HPDE6-E6E7 (cell line): Measurements from ENCODE around the gene CCSAP.
"Not testable (repeated sequence)": the region's sequence is repeated elsewhere in the genome, so short reads cannot be mapped to it uniquely, and the experiment has no call there.

Experiments
- DNase-seq: peaks from one replicate; pipeline ENCODE4 v3.0.0; 2011; ENCODE audit warnings: missing footprints; ENCODE audit errors: extremely low spot score

CCSAP gene

GRCh38 chr1:229364207-229365065, 21.6 kb upstream of the CCSAP start:
- DNase-seq, result no peak

- no peak for DNase-seq
Measured at GRCh38 chr1:229363723-229364122, 20.9 kb upstream of the CCSAP start.

- DNase-seq, result no peak
Measured at GRCh38 chr1:229360420-229360819, 17.6 kb upstream of the CCSAP start.

- DNase-seq, result no peak
Measured at GRCh38 chr1:229355661-229356060, 12.8 kb upstream of the CCSAP start.

- DNase-seq, result no peak
Measured at GRCh38 chr1:229354226-229354625, 11.4 kb upstream of the CCSAP start.

GRCh38 chr1:229352975-229353374, 10.1 kb upstream of the CCSAP start:
- DNase-seq, result no peak

GRCh38 chr1:229349463-229350385, 6.9 kb upstream of the CCSAP start:
- no peak for DNase-seq

GRCh38 chr1:229347528-229347927, 4.7 kb upstream of the CCSAP start:
- DNase-seq, result no peak

GRCh38 chr1:229344937-229345684, 2.3 kb upstream of the CCSAP start:
- DNase-seq, result no peak

- no peak for DNase-seq
Measured at GRCh38 chr1:229344139-229344538, 1.3 kb upstream of the CCSAP start.

GRCh38 chr1:229341774-229342655, 832 bp downstream of the CCSAP start:
- DNase-seq, result peak; percentile 68

- no peak for DNase-seq
Measured at GRCh38 chr1:229340496-229340895, 2.4 kb downstream of the CCSAP start.

- DNase-seq, result no peak
Measured at GRCh38 chr1:229339520-229339919, 3.3 kb downstream of the CCSAP start.

- no peak for DNase-seq
Measured at GRCh38 chr1:229339086-229339485, 3.8 kb downstream of the CCSAP start.

- DNase-seq, result no peak
Measured at GRCh38 chr1:229336345-229336744, 6.5 kb downstream of the CCSAP start.

GRCh38 chr1:229334716-229335115, 8.1 kb downstream of the CCSAP start:
- no peak for DNase-seq

GRCh38 chr1:229334269-229334668, 8.6 kb downstream of the CCSAP start:
- no peak for DNase-seq

- no peak for DNase-seq
Measured at GRCh38 chr1:229328598-229329362, 14.1 kb downstream of the CCSAP start.

GRCh38 chr1:229327765-229328164, 15.1 kb downstream of the CCSAP start:
- not testable (repeated sequence) for DNase-seq

GRCh38 chr1:229326601-229327000, 16.2 kb downstream of the CCSAP start:
- no peak for DNase-seq
